MM.1S (cell line): Measurements from ENCODE around the gene WDR82.

Experiments used
- CTCF ChIP-seq: fragments of 300-600 bp; sonication (generic); IDR thresholded peaks from 2 replicates; pipeline ENCODE4 v1.5.1; 2016; ENCODE audit warnings: antibody characterized with exemption, low read length, mixed read lengths
- EZH2 ChIP-seq: fragments of 300-600 bp; sonication (generic); optimal IDR thresholded peaks from 2 replicates; pipeline ENCODE3; 2017; ENCODE audit warnings: low read depth, mild to moderate bottlenecking, antibody characterized with exemption, low read length, mixed read lengths

- TF ChIP-seq EZH2 (no peak), CTCF (no peak)
Measured at GRCh38 chr3:52236424-52236886, 42.0 kb downstream of the WDR82 start.
